ENCODE results near the gene GALNT5. TPM values are rescaled to one million over a fixed set of nuclear protein-coding genes. Genes with fewer than 3 reads are reported as not detected.

Gene GALNT5
- total and polyA plus RNA-seq, 2 donors (not counting 1 experiment from before 2014, with no cell fraction given) = 63.7 to 199 TPM

DNA sequence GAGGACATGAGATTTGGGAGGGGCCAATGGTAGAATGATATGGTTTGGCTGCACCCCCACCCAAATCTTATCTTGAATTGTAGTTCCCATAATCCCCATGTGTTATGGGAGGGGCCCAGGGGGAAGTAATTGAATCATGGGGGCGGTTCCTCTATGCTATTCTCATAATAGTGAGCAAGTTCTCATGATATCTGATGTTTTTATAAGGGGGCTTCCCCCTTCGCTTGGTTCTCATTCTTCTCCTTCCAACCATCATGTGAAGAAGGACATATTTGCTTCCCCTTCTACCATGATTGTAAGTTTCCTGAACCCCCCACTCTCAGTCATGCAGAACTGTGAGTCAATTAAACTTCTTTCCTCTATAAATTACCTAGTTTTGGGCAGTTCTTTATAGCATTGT lies 105.1 kb downstream of the GALNT5 start:
- no peak for DNase-seq (ENCODE audit: low read depth in 2 of 2)
- H3K9me3 ChIP-seq (ENCODE audit: control insufficient read depth, insufficient read depth, low read depth, low read length) = no peaks in the 10 kb centered on the region
- H3K4me3 ChIP-seq (replicated peaks in 1 of 4; ENCODE audit: control extremely low read depth in 1 of 4, insufficient read depth in 1 of 4, low read depth in 3 of 4, low read length in 4 of 4) = no peak overlapping the region
- no peaks in the 10 kb centered on the region for H4K20me1 ChIP-seq (ENCODE audit: control insufficient read depth, extremely low read depth, insufficient read depth, low read length)
- no peak overlapping the region for H3K4me2 ChIP-seq (ENCODE audit: extremely low read depth, insufficient read depth, low read length)
- no peak overlapping the region for H2AFZ ChIP-seq (ENCODE audit: low read length)
- TF ChIP-seq, protein P1, sequence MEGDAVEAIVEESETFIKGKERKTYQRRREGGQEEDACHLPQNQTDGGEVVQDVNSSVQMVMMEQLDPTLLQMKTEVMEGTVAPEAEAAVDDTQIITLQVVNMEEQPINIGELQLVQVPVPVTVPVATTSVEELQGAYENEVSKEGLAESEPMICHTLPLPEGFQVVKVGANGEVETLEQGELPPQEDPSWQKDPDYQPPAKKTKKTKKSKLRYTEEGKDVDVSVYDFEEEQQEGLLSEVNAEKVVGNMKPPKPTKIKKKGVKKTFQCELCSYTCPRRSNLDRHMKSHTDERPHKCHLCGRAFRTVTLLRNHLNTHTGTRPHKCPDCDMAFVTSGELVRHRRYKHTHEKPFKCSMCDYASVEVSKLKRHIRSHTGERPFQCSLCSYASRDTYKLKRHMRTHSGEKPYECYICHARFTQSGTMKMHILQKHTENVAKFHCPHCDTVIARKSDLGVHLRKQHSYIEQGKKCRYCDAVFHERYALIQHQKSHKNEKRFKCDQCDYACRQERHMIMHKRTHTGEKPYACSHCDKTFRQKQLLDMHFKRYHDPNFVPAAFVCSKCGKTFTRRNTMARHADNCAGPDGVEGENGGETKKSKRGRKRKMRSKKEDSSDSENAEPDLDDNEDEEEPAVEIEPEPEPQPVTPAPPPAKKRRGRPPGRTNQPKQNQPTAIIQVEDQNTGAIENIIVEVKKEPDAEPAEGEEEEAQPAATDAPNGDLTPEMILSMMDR (conservative IDR thresholded peaks at IDR 0.05 in 1 of 2, IDR thresholded peaks at IDR 0.05 in 1 of 2; ENCODE audit: low read depth in 1 of 2, low read length in 2 of 2) = no peak
- TF ChIP-seq EZH2 (IDR thresholded peaks at IDR 0.05; ENCODE audit: low read length, missing control alignments) = no peak
- H3K4me1 ChIP-seq (ENCODE audit: control insufficient read depth, extremely low read depth, insufficient read depth, low read length) = no peaks in the 10 kb centered on the region
- no peak overlapping the region for H3K27ac ChIP-seq (ENCODE audit: insufficient read depth, low read length)
- H3K79me2 ChIP-seq (ENCODE audit: control insufficient read depth, insufficient read depth, low read length) = no peaks in the 10 kb centered on the region
- no peaks in the 10 kb centered on the region for H3K27me3 ChIP-seq (ENCODE audit: control insufficient read depth, insufficient read depth, low read length)
- H3K36me3 ChIP-seq (ENCODE audit: control insufficient read depth, insufficient read depth, low read length) = no peaks in the 10 kb centered on the region
- H3K9ac ChIP-seq (ENCODE audit: insufficient read depth, low read length) = no peak overlapping the region

DNA sequence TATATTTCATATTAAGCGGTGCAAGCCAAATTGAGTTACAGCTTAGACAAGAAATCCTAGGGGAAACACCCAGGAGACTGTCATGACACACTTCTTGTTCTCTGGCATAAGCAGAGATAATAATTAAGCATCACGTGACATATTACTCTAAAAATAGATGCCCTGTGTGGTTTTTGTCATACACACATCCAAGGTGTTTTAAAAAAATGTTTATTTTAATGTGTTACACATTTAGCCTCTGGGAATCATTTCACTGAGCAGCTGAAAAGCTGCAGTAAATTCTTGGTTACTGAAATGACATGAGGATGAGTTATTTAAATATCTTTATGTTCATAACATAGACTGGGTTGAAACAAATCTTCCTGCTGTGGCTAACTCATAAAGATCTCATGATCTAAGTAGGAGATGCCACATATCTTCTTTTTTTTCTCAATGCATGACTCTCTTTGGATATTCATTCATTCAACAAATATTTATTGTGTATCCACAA lies 106.2 kb downstream of the GALNT5 start:
- TF ChIP-seq, protein P1 (conservative IDR thresholded peaks at IDR 0.05 in 1 of 2, IDR thresholded peaks at IDR 0.05 in 1 of 2; ENCODE audit: low read depth in 1 of 2, low read length in 2 of 2) = no peak
- TF ChIP-seq EZH2 (IDR thresholded peaks at IDR 0.05; ENCODE audit: low read length, missing control alignments) = no peak
- H3K9ac ChIP-seq (ENCODE audit: insufficient read depth, low read length) = no peak overlapping the region
- H3K79me2 ChIP-seq (ENCODE audit: control insufficient read depth, insufficient read depth, low read length) = no peaks in the 10 kb centered on the region
- no peaks in the 10 kb centered on the region for H3K27me3 ChIP-seq (ENCODE audit: control insufficient read depth, insufficient read depth, low read length)
- no peak overlapping the region for H3K4me2 ChIP-seq (ENCODE audit: extremely low read depth, insufficient read depth, low read length)
- H4K20me1 ChIP-seq (ENCODE audit: control insufficient read depth, extremely low read depth, insufficient read depth, low read length) = no peaks in the 10 kb centered on the region
- no peaks in the 10 kb centered on the region for H3K36me3 ChIP-seq (ENCODE audit: control insufficient read depth, insufficient read depth, low read length)
- H3K27ac ChIP-seq (ENCODE audit: insufficient read depth, low read length) = no peak overlapping the region
- no peaks in the 10 kb centered on the region for H3K4me1 ChIP-seq (ENCODE audit: control insufficient read depth, extremely low read depth, insufficient read depth, low read length)
- no peak overlapping the region for H3K4me3 ChIP-seq (replicated peaks in 1 of 4; ENCODE audit: control extremely low read depth in 1 of 4, insufficient read depth in 1 of 4, low read depth in 3 of 4, low read length in 4 of 4)
- no peak overlapping the region for H2AFZ ChIP-seq (ENCODE audit: low read length)
- no peak for DNase-seq (ENCODE audit: low read depth in 2 of 2)
- no peaks in the 10 kb centered on the region for H3K9me3 ChIP-seq (ENCODE audit: control insufficient read depth, insufficient read depth, low read depth, low read length)

Other genes with a start within 250 kb of the GALNT5 start
- gene ERMN, start 68.1 kb downstream of the GALNT5 start, total RNA-seq = 0.17 TPM in 1 of 2 replicates, not detected in the other
- gene ERMN, start 68.1 kb downstream of the GALNT5 start, polyA plus RNA-seq = not detected in 2 replicates
- not detected in 2 replicates for gene CYTIP, start 186.4 kb downstream of the GALNT5 start, total RNA-seq
- 0.17 TPM in 1 of 2 replicates, not detected in the other for gene CYTIP, start 186.4 kb downstream of the GALNT5 start, polyA plus RNA-seq